Vagina (tissue), 2 donors: ENCODE results near the gene CHPF. TPM values are rescaled to one million over a fixed set of nuclear protein-coding genes. Genes with fewer than 3 reads are reported as not detected.

ENCODE experiments used
- DNase-seq, 2 donors: peaks; one replicate each; pipeline ENCODE4 v3.0.0-alpha.2; 2017; ENCODE audit errors: extremely low spot score in 2 of 2
- H3K27ac ChIP-seq: fragments of 200-600 bp; sonication (generic); one replicate; pipeline ENCODE4 v1.5.1; 2019
- H3K27me3 ChIP-seq: fragments of 200-600 bp; sonication (generic); one replicate; pipeline ENCODE4 v1.5.1; 2019
- H3K36me3 ChIP-seq, 2 donors: fragments of 200-600 bp; sonication (generic); one replicate each; pipeline ENCODE4 v1.5.1; 2017 to 2019
- H3K4me1 ChIP-seq: fragments of 200-600 bp; sonication (generic); one replicate; pipeline ENCODE4 v1.5.1; 2019
- H3K4me3 ChIP-seq, 2 donors: fragments of 200-600 bp; sonication (generic); 1 replicate in 1 of 2; 2 replicates in 1 of 2; pipeline ENCODE4 v1.5.1; 2016 to 2019
- H3K9me3 ChIP-seq: fragments of 200-600 bp; sonication (generic); one replicate; pipeline ENCODE4 v1.5.1; 2019
- CTCF ChIP-seq, 3 experiments: fragments of 450-650 bp in 2 of 3; fragments of 200-600 bp in 1 of 3; sonication (generic) in 1 of 3; IDR thresholded peaks; one replicate each; pipeline ENCODE4 v1.5.1; 2017 to 2019; ENCODE audit warnings: antibody characterized with exemption in 3 of 3, mild to moderate bottlenecking in 2 of 3, moderate library complexity in 2 of 3
- POLR2A ChIP-seq, 2 donors: fragments of 450-650 bp; IDR thresholded peaks; one replicate each; pipeline ENCODE4 v1.6.1; 2017; ENCODE audit warnings: antibody characterized with exemption in 2 of 2, mild to moderate bottlenecking in 2 of 2, moderate library complexity in 2 of 2
- POLR2AphosphoS5 ChIP-seq, 2 donors: sonication (generic); formaldehyde crosslinking; IDR thresholded peaks; one replicate each; pipeline ENCODE4 v1.9.0; 2017; ENCODE audit warnings: antibody characterized with exemption in 2 of 2, mild to moderate bottlenecking in 2 of 2, low read depth in 1 of 2; ENCODE audit not compliant: insufficient read depth in 1 of 2
- intact Hi-C: fragments of 100-400 bp; cut with DNase I; formaldehyde crosslinking; loops from one replicate; pipeline ENCODE4 v1.15.1; 2023
- total RNA-seq: library from RNA; depleted of rRNA; stranded (reverse); fragments of >200 nt; gene quantifications from one replicate; pipeline ENCODE4 v1.2.3, GENCODE V29; 2016

CHPF gene
- total RNA-seq, 1 donor from 2014 or later = 41.5 TPM

DNA sequence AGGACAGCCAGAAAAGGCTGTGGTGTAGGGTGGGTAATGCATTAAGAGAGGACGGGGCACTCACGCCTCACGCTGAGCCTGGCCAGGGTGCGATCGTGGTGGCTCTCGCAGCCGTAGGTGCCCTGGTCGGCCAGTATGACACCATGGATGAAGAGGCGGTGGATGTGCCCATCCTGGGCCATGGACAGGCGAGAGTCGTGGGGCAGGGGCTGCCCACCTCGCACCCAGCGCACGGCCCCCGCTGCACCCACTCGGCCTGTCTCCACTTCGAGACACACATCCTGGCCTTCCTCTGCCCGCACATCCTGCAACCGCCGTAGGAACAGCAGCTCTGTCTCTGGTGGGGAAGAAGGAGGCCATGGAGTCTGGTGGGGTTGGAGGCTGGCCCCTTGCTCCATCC lies 12.3 kb upstream of the CHPF start:
- TF ChIP-seq CTCF (IDR thresholded peaks at IDR 0.05) = no peak
- TF ChIP-seq POLR2A (IDR thresholded peaks at IDR 0.05) = no peak
- TF ChIP-seq POLR2AphosphoS5 (IDR thresholded peaks at IDR 0.05; ENCODE audit: insufficient read depth in 1 of 2, low read depth in 1 of 2) = no peak
- intact Hi-C loops = no loop called here

GRCh38 chr2:219554350-219554749 lies 10.7 kb upstream of the CHPF start:
- Histone ChIP-seq H3K36me3 (no peaks in the 10 kb centered on the region), H3K27ac (no peak overlapping the region), H3K4me3 (no peak overlapping the region), H3K27me3 (no peaks in the 10 kb centered on the region), H3K9me3 (no peaks in the 10 kb centered on the region), H3K4me1 (peaks cover 23% of the 10 kb centered on the region)
- DNase-seq = no peak
- intact Hi-C loops = no loop called here
- TF ChIP-seq POLR2AphosphoS5 (IDR thresholded peaks at IDR 0.05; ENCODE audit: insufficient read depth in 1 of 2, low read depth in 1 of 2) (no peak), POLR2A (IDR thresholded peaks at IDR 0.05) (no peak), CTCF (IDR thresholded peaks at IDR 0.05) (no peak)

More for the DNA sequence above, 12.3 kb upstream of the CHPF start:
- no peaks in the 10 kb centered on the region for H3K27me3 ChIP-seq
- no peaks in the 10 kb centered on the region for H3K36me3 ChIP-seq
- no peak overlapping the region for H3K4me3 ChIP-seq
- peaks cover 23% of the 10 kb centered on the region for H3K4me1 ChIP-seq
- H3K27ac ChIP-seq = no peak overlapping the region
- DNase-seq = no peak
- H3K9me3 ChIP-seq = no peaks in the 10 kb centered on the region

DNA sequence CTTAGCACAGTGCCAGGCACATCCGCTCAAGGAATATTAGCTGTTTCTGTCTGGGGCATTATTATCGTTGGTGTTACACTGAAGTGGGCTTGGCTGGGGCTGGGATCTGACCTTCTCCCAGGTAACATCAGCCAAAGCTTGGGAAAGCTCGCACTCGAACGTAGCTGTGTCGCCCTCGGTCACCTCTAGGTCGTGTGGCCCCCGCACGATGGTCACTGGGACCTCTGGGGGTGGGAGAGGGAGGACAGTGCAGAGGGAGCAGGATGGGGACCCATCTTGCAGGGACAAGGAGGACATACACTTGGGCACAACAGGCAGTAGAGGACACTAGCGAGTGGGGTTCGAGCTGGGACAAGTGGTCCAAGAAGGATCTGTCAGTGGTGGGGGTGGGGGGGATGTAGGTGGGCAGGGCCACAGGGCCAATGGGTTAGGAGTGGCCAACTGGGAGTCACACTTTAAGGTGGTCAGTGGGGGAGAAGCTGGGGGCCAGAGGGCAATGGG lies 9.9 kb upstream of the CHPF start:
- no peak for DNase-seq
- H3K36me3 ChIP-seq = no peaks in the 10 kb centered on the region
- H3K27me3 ChIP-seq = no peaks in the 10 kb centered on the region
- intact Hi-C loops = no loop called here
- no peak overlapping the region for H3K4me3 ChIP-seq
- no peak overlapping the region for H3K27ac ChIP-seq
- H3K9me3 ChIP-seq = no peaks in the 10 kb centered on the region
- TF ChIP-seq POLR2A (IDR thresholded peaks at IDR 0.05) (no peak), CTCF (IDR thresholded peaks at IDR 0.05) (no peak), POLR2AphosphoS5 (IDR thresholded peaks at IDR 0.05; ENCODE audit: insufficient read depth in 1 of 2, low read depth in 1 of 2) (no peak)
- H3K4me1 ChIP-seq = peaks cover 23% of the 10 kb centered on the region

DNA sequence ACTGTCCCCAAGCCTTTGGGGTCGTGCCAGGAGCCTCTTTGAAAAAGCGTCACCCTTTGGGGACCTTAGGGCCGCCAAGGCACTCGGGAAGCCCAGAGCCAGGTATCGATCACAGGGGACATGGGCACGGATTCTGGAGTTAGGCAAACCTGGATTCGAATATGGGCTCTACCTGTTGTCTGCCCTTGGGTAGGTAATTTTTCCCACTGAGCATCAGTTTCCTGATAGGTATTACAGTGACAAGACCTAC lies 9.5 kb upstream of the CHPF start:
- intact Hi-C loops = no loop called here
- H3K9me3 ChIP-seq = no peaks in the 10 kb centered on the region
- no peak for DNase-seq
- H3K4me1 ChIP-seq = peaks cover 23% of the 10 kb centered on the region
- no peak for TF ChIP-seq CTCF (IDR thresholded peaks at IDR 0.05)
- TF ChIP-seq POLR2A (IDR thresholded peaks at IDR 0.05) = no peak
- no peak for TF ChIP-seq POLR2AphosphoS5 (IDR thresholded peaks at IDR 0.05; ENCODE audit: insufficient read depth in 1 of 2, low read depth in 1 of 2)
- no peaks in the 10 kb centered on the region for H3K36me3 ChIP-seq
- H3K27me3 ChIP-seq = no peaks in the 10 kb centered on the region
- H3K27ac ChIP-seq = peak overlapping the region; percentile 27
- H3K4me3 ChIP-seq = peak overlapping the region; percentile 53 to 69

- Histone ChIP-seq H3K4me3 (peak overlapping the region; percentile 53 to 69), H3K27ac (peak overlapping the region; percentile 27), H3K9me3 (no peaks in the 10 kb centered on the region), H3K36me3 (no peaks in the 10 kb centered on the region), H3K27me3 (no peaks in the 10 kb centered on the region), H3K4me1 (peaks cover 23% of the 10 kb centered on the region)
- intact Hi-C loops = no loop called here
- peak; percentile 38 to 73 for TF ChIP-seq POLR2AphosphoS5 (IDR thresholded peaks at IDR 0.05; ENCODE audit: insufficient read depth in 1 of 2, low read depth in 1 of 2)
- no peak for TF ChIP-seq CTCF (IDR thresholded peaks at IDR 0.05)
- no peak for TF ChIP-seq POLR2A (IDR thresholded peaks at IDR 0.05)
- DNase-seq = no peak
Measured at GRCh38 chr2:219552382-219553167, 9.0 kb upstream of the CHPF start.
